Epidermal melanocyte (primary cell): Measurements from ENCODE around the gene TGFBR3L.
"Not testable (repeated sequence)": the region's sequence is repeated elsewhere in the genome, so short reads cannot be mapped to it uniquely, and the experiment has no call there.

Experiments
- DNase-seq: peaks from one replicate; pipeline ENCODE4 v3.0.0; 2011; ENCODE audit warnings: low spot score; ENCODE audit not compliant: insufficient read length

The TGFBR3L gene

DNA sequence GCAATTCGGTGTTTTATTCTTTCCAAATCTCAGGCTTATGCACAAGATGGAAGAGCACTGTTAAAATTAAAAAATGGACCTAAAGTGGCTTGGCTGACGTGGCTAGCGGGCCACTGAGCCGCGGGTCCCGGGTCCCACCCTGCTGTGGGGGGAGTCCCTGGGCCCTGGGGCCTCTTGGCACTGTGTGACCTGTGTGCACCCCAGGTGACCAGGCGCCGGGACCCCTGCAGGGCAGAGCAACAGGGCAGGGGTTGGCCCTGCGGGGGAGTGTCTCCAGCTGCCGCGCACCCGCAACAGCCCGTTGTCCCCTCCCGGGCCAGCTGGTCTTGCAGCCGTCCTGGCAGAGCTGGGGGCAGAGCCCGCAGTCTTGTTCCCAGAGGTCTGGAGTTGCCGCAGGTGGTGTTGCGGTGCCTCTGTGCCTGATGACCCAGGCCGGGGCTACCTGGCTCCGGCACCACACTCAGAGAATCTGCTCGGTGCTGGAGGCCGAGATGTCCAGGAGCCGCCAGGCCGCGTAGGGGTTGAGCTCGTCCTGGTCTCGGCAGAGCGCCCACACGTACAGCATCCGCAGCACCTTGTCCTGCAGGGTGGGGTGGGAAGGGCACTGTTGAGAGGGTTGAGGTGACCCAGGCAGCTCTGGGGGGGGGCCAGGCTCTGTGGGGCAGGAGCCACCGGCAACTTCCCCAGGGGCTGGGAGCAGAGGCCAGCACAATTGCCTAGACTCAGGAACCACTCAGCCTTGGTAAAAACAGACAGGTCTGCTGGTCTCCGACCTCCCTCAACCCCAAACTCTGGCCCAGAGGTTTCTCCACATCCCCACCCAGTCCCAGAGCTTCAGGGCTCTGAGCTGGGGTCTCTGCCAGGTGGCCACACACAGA is 12.3 kb downstream of the TGFBR3L start:
- DNase-seq: peak; percentile 6

DNA sequence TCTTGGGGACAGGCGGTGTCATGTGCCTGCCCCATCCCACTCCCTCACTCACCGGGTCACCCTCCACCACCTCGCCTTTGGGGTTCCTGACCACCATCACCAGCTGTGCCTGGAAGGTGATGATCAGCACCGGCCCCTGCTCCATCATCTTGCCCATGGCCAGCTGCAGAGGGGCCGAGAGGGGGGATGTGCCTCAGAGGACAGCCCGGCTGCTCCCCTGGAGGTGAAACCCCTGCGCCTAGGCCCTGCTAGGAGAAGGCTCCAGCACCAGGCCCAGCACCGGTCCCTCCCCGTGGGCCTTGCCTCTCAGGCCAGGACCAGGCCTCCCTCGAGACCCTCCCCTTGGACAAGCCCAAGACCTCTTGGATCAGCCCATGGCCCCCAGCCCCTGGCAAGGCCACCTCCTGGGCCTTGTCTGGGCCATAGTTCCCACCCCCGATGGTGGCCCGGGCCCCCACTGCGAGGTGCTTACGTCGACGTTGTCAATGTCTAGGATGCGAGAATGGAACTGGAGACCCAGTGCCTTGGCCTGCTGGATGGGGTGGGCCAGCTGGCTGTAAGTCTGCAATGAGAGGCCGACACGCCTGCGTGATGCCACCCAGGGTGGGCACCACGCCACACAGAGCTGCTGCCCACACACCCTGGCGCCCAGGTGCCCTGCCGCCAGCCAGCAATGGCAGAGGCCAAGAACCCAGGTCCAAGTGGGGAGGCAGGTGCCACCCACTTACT is 13.1 kb downstream of the TGFBR3L start:
- peak; percentile 7 for DNase-seq

DNA sequence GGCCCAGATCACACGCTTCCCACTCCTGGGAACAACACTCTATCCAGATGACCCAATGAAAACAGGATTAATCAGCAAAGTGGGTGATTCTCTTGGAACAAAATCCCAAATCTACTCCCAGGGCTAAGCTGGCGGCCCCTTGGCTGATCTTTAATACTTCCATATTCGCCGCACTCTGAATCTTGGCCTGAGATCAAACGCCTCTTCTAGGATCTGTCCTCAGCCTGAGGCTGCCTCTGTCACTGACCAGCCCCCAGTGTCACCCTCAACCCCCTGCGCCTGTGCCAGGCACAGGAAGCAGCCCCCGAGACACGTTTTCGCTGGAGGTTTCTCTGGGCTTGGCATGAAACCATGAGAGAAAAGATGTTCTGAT is 13.7 kb downstream of the TGFBR3L start:
- no peak for DNase-seq

DNA sequence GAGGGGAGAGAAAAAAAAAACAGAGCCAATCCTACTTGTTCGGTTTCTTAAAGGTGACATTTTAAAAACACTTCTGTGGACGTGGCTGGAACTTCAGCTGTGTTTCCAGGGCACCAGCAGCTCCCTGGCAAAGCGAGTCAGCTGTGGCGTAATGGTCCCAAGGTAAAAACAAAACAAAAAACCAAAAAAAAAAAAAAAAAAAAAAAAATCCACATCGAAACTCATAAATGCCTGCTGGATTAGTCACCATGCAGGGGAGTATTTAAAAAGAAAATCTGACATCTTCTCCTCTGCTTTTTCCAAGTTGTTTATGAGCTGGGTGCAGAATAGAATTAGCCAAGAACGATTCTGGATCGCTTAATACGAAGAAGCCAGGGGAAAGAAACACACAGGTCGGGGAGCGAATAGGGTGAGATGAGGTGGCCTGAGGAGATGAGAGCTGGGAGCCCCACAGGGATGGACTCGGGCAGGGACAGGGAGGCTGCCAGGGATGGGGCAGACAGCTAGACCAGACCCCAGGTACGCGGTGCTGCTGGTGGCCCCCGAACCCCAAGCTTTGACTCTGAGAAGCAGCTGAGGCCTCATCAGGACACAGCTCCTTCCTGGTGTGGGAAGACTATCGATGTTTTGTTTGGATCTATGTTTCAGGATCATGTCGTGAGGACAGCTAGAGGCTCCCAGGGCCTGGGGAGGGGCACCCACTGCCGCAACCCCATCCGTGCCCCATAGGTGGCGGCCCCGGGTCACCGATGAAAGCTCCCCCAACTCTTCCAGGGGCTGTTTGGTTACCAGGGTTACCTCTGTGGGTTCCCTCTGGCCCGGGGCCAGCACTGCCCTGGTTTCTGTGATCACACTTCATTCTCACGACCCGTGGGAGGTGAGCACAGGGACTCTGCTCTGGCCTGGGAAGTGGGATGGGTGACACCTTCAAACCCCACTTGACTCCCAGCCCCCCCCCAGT is 14.4 kb downstream of the TGFBR3L start:
- DNase-seq: peak; percentile 37

DNA sequence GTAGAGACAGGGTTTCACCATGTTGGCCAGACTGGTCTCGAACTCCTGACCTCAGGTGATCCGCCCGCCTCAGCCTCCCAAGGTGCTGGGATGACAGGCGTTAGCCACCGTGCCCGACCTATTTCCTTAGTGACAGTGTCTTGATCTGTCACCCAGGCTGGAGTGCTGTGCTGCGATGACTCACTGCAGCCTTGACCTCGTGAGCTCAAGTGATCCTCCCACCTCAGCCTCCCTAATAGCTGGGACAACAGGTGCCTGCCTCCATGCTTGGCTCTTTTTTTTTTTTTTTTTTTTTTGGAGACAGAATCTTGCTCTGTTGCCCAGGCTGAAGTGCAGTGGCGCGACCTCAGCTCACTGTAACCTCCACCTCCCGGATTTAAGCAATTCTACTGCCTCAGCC is 15.4 kb downstream of the TGFBR3L start:
- DNase-seq: not testable (repeated sequence)

DNA sequence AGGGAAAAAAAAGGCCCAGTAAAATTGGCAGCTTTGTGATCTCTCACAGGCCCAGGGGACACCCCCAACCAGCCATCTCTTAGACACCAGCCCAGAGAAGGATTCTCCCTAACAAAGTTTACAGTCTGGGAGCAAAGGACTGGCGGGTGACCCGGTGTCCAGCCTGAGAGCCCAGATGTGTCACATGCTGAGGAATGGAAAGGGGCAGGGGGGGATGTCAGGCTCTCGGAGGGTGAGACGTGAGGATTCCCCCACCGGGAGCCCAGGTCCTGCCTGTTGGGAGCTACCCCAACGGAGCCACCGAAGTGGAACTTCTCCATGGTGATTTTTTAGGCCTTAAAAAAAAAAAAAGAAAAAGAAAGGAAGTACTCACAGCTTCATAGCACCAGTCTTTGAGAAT is 16.1 kb downstream of the TGFBR3L start:
- peak; percentile 9 for DNase-seq

DNA sequence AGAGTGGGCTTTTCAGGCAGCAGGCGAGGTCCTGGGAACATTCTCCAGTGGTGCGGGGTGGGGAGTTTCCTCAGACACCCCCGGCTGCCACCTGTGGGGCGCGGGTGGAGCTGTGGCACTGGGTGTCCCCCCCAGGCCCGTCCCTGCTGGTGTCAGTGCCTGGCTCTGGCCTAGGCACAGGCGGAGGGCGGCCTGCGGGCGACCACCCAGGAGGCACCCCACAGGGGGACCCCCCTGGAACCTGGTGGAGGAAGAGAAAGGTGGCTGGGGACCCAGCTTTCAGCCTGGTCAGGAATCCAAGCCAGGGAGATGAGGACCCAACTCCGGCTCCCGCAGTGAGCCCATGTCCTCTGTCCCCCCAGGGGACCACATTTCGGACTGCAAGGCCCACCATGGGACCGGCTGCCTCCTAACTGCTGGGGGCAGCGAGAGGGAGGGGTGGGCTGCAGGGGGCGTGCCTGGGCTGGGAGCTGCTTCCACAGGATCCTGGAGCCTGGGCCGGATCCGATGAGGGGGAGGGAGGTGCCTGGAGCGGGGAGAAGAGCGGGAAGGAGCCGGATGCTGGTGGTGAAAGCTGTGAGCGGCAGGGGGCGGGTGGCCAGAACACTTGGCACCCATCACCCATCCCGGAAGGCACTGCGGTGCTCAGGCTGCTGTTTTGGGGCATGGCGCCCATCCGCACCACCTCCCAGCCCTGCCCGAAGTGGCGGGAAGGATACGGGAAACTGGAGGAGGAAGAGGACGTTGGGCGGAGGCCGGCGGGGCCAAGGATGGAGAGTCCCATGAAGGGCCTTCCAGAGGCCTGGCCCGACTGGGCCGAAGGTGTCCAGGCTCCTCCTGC is 16.8 kb downstream of the TGFBR3L start:
- DNase-seq: no peak

DNA sequence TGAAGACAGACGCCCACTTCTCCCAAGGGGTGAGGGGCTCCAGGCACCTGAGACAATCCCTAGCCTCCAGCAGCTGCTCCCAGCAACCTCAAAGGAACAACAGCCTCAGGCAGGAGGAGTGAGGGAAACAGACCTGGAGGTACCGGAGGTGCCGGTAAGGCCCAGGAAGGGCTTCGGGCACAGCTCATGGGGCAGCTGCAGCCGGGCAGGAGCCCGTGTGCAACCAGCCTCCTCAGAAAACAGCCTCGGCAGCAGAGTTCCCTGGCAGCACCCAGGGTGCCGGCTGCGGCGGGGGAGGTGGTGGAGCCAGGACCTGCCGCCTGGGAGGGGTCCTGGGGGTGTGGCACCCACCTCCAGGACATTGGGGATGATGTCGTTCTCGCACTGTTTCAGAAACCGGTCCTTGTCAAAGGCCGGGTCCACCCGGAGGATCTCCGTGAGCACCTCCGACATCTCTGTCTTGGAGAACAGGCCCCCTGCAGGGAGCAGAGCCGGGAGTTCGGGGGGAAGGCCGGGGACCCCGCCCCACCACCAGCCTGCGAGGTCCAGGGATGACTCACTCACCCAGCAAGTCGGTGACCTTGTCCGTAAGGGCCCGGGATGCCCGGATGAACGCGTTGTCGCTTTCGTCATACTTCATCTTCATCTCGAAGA is 17.8 kb downstream of the TGFBR3L start:
- DNase-seq: no peak

DNA sequence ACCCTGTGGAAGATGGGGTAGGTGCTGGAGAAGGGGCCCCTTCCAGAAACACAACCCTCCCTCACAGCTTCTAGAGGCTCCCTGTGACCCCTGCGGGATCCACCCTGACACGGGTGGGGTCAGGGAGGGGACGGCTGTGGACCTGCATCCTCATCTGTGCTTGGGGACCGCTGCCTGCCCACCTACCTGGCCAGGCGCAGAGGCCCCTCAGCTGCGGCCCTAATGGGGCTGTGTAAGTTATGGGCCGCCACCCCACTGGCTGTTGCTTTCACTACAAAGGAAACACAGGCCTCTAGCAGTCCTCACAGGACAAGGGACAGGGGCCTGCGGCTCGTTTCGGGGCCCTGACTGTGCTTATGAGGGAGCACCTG is 18.3 kb downstream of the TGFBR3L start:
- no peak for DNase-seq

DNA sequence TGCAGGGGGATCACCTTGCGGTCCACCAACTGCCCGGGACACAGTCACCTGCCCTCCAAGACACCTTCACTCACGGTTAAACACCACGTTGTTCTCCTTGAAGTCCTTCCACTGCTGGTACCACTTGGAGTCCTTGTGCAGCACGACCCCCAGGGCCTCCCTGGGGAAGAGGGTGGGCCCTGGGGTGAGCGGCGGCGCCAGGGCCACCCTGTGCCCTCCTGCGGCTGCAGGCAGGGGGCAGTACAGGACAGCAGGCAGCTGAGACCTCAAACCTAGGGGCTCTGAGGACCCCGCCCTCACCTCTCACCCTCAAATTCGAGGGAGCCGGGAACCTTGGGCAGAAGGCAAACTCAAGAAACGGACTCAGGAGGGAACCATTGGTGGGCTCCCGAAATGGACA is 18.8 kb downstream of the TGFBR3L start:
- DNase-seq: no peak

DNA sequence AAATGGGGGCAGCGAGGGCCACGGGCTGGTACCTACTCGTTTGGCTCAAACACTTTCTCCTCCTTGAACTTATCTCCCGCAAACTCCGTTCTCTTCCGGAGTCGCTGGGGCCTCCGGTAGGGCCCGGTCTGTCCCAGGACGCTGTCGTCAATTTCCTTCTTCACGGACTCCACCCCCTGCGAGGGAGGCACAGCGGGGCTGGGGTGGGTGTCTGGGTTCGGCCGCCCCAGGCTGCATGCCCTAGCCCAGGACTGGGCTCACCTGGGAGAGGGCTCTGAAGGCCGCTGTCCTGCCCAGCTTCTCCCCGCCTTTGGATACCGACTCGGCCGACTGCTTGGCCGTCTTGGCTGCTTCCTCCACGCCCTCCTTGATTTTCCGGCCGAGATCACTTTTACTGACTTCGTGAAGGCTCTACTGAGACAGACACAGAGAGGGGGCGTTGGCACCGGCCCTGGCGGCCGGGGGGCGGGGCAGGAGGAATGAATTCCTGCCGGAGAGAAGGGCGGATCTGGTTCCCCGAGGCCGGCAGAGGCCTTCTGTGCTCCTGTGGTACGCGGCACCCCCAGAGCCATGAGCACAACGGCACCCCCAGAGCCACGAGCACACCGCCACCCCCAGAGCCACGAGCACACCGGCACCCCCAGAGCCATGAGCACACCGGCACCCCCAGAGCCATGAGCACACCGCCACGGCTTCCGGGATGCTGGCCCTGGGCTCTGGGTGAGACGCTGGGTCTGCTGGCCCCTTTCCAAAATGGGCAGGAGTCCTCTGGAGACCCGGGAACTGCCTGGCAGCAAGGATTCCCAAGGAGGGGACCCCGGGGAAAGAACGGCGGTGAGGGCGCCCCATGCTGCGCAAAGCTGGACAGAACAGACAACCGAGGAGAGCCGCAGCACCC is 19.4 kb downstream of the TGFBR3L start:
- no peak for DNase-seq

DNA sequence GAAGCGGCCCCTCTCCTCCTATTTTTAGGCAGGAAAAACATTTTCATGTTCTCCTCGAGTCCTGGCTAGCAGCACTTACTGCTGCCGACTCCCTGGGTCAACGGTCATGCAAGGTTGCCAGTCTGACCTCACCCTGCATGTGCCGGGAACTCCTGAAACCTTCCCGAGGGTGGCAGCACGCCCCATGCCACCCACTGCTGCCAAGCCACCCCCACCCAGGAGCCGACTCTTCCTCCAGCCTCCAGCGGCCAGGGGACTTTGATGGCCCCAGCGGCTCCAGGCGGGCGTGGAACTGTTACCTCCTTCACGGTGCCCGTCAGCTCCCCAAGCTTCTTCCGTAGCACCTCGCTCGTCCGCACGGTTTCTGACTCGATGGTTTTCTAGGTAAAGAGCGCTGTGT is 20.1 kb downstream of the TGFBR3L start:
- peak; percentile 5 for DNase-seq

DNA sequence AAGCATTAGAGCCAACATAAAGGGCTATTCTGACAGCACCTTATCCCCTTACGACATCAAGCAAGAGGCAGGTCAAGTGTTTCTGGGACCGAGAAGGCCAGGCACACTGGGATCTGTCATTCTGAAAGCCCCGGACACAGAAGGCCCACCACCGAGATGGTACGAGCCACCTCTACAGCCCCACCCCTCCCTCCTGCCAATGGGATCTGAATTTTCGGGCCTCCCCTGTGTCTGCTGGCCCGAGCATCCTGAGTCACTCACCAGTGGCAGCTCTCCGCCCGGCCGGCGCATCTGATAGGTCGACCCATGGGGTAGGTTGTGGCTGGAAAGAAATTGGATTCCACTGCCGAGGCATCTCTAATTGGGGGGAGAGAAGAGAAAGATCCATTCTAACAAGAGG is 26.2 kb downstream of the TGFBR3L start:
- no peak for DNase-seq

DNA sequence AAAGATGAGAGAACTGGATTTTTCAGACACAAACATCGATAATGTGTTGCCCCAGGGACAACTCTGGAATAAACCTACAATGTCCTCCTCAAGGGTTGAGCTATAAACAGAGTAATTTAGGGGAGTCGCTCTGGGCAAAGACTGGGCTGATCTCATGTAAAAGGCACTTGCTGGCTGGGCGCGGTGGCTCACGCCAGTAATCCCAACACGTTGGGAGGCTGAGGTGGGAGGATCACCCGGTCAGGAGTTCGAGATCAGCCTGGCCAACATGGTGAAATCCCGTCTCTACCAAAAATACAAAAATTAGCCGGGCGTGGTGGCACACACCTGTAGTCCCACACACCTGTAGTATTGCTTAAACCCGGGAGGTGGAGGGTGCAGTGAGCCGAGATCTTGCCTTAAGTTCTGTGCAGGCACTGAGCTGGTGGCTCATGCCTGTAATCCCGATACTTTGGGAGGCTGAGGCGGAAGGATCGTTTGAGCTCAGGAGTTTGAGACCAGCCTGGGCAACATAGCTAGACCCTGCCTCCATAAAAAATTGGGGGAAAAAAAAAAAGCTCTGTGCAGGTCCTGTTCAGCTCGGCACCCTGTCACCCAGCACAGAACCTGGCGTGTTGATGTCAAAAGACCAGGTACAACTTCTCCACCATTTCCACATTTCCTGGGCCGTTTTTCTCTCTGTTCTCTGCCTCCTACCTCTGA is 27.4 kb downstream of the TGFBR3L start:
- DNase-seq: no peak

DNA sequence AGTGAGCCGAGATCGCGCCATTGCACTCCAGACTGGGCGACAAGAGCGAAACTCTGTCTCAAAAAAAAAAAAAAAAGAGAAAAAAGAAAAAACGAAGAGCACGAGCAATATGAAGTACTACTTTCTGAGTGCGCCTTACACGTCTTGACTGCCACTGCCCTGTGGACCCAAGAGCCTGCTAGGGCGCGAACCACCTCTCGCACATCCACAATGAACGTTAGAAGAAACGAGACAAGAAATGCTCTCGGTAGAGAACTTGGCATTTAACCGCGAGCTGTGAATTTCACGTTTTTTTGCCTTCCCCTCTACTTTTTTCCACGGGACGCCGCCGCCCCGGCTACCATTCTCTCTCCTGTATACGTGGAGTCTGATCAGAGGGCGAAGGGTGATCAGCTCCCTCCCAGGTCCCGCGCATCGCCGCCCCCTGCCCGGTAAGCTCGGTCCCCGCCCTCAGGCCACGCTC is 28.4 kb downstream of the TGFBR3L start:
- no peak for DNase-seq

DNA sequence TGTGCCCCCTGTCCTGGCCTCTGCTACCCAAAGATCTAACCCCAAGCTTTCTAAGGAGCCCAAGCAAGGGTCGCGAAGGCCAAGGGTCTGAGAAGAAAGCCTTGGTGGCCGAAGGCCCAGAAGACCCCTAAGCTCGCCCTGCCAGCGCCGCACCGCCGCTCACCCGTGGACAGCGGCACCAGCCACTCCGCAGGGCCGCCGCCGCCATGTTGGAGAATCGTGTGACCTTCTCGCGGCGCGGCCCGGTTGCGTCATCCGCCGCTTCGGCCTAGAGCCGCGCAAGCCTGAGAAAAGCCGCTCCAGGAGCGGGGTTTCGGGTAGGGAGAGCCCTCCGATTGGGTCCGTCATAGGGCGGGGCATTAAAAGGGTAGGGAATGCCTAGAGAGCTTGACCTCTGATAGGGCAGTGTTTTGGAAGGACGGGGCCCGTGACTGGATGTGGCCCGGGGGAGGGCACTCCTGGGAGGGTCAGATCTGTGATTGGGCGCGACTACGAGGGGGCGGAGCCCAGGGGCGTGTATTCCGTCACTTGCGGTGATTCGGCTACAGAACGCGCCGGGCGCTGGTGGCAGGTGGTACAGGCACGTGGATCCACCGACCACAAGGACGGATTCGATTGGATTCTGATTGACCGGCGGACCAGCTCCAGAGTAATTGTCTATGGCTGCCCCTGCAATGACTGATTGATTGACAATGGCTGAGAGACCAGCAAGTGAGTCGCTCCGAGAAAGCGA is 29.0 kb downstream of the TGFBR3L start, which contains the start of gene TIMM44:
TSS of gene TIMM44 (minus strand) at position 223 of the 733 bp plus-strand sequence. CDS start at position 208, 15 bp downstream.
- peak; percentile 91 for DNase-seq

DNA sequence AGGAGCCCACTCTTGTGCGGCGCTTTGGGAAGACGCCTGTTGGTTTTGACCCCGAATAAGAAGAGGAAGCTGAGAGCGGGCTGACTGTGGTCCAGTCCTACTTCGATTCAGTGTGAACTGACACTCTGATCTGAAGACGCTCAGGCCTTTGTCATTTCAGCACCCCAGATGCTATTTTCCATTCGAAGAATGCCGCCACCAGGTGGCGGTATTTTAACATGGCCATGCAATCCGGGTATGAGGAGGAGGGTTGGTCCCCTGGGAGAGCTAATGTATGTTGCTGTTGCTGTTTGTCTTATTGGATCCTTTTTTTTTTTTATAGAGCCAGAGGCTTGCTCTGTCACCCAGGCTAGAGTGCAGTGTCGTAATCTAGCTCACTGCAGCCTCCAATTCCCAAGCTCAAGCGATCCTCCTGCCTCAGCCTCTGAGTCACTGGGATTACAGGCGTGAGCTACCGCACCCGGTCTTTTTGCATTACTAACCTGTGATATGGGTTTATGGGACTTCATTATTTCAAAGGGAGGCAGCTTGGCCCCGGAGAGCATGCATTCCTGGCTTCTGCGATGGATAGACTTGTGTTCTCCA is 29.6 kb downstream of the TGFBR3L start:
- peak; percentile 72 for DNase-seq
